GM21737 (cell line): ENCODE measurements around the gene SRM.
"Not testable (repeated sequence)": the region's sequence is repeated elsewhere in the genome, so short reads cannot be mapped to it uniquely, and the experiment has no call there.

ENCODE experiments used
- ATAC-seq: cut with Tn5 transposase; IDR thresholded peaks from one replicate; pipeline ENCODE4 v1.9.1; 2021; ENCODE audit warnings: mild to moderate bottlenecking, moderate library complexity; ENCODE audit not compliant: unreplicated experiment

Gene SRM

GRCh38 chr1:11059968-11060830 is at the start of gene SRM:
SRM (minus strand) TSS chr1:11060018; CDS start chr1:11059943, 75 bp downstream.
- peak; percentile 87 for ATAC-seq

- no peak for ATAC-seq
Observed at GRCh38 chr1:11109047-11109760, 49.4 kb upstream of the SRM start.

GRCh38 chr1:11107599-11107998 is 47.8 kb upstream of the SRM start:
- ATAC-seq: no peak

- no peak for ATAC-seq
Observed at GRCh38 chr1:11105586-11105985, 45.8 kb upstream of the SRM start.

- ATAC-seq: no peak
Observed at GRCh38 chr1:11101347-11101746, 41.5 kb upstream of the SRM start.

- not testable (repeated sequence) for ATAC-seq
Observed at GRCh38 chr1:11100806-11101205, 41.0 kb upstream of the SRM start.

- no peak for ATAC-seq
Observed at GRCh38 chr1:11100149-11100493, 40.3 kb upstream of the SRM start.

- ATAC-seq: peak; percentile 88
Observed at GRCh38 chr1:11099310-11100148, 39.7 kb upstream of the SRM start, which contains the start of gene EXOSC10. EXOSC10 (minus strand) TSS chr1:11099869; CDS start chr1:11099831, 38 bp downstream.

- no peak for ATAC-seq
Observed at GRCh38 chr1:11098931-11099309, 39.1 kb upstream of the SRM start.

GRCh38 chr1:11083784-11084183 is 24.0 kb upstream of the SRM start:
- not testable (repeated sequence) for ATAC-seq

- no peak for ATAC-seq
Observed at GRCh38 chr1:11080931-11081330, 21.1 kb upstream of the SRM start.

GRCh38 chr1:11078631-11079030 is 18.8 kb upstream of the SRM start:
- no peak for ATAC-seq

GRCh38 chr1:11073398-11073797 is 13.6 kb upstream of the SRM start:
- not testable (repeated sequence) for ATAC-seq

- no peak for ATAC-seq
Observed at GRCh38 chr1:11072216-11072917, 12.5 kb upstream of the SRM start.

GRCh38 chr1:11071463-11072215 is 11.8 kb upstream of the SRM start:
- no peak for ATAC-seq

- no peak for ATAC-seq
Observed at GRCh38 chr1:11070876-11071275, 11.1 kb upstream of the SRM start.

- ATAC-seq: no peak
Observed at GRCh38 chr1:11068600-11069473, 9.0 kb upstream of the SRM start.

- no peak for ATAC-seq
Observed at GRCh38 chr1:11067716-11068599, 8.1 kb upstream of the SRM start.
